ENCODE results near the gene TGFB1. TPM values are rescaled to one million over a fixed set of nuclear protein-coding genes. Genes with fewer than 3 reads are reported as not detected.

The TGFB1 gene
- total and polyA plus RNA-seq, 9 of the 15 experiments (the other 6 are each of a cell fraction or from before 2014, with no cell fraction given): 0.24 to 159 (median 17.2) TPM

DNA sequence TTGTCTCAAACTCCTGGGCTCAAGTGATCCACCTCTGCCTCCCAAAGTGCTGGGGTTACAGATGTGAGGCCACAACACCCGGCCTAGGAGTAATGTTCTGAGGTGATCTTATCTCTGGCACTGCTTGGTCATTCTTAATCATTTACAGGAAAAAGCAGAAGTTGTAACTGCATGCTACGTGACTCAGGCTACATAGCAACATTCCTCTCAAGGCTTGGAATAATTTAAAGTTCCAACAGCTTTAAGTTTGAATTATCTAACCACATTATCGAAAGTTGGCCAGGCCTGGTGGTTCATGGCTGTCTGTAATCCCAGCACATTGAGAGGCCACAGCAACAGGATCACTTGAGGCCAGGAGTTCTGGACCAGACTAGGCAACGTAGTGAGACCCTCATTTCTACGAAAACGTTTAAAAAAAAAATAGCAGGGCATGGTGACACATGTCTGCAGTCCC lies 14.2 kb upstream of the TGFB1 start (continued):
- TF ChIP-seq, protein P1, sequence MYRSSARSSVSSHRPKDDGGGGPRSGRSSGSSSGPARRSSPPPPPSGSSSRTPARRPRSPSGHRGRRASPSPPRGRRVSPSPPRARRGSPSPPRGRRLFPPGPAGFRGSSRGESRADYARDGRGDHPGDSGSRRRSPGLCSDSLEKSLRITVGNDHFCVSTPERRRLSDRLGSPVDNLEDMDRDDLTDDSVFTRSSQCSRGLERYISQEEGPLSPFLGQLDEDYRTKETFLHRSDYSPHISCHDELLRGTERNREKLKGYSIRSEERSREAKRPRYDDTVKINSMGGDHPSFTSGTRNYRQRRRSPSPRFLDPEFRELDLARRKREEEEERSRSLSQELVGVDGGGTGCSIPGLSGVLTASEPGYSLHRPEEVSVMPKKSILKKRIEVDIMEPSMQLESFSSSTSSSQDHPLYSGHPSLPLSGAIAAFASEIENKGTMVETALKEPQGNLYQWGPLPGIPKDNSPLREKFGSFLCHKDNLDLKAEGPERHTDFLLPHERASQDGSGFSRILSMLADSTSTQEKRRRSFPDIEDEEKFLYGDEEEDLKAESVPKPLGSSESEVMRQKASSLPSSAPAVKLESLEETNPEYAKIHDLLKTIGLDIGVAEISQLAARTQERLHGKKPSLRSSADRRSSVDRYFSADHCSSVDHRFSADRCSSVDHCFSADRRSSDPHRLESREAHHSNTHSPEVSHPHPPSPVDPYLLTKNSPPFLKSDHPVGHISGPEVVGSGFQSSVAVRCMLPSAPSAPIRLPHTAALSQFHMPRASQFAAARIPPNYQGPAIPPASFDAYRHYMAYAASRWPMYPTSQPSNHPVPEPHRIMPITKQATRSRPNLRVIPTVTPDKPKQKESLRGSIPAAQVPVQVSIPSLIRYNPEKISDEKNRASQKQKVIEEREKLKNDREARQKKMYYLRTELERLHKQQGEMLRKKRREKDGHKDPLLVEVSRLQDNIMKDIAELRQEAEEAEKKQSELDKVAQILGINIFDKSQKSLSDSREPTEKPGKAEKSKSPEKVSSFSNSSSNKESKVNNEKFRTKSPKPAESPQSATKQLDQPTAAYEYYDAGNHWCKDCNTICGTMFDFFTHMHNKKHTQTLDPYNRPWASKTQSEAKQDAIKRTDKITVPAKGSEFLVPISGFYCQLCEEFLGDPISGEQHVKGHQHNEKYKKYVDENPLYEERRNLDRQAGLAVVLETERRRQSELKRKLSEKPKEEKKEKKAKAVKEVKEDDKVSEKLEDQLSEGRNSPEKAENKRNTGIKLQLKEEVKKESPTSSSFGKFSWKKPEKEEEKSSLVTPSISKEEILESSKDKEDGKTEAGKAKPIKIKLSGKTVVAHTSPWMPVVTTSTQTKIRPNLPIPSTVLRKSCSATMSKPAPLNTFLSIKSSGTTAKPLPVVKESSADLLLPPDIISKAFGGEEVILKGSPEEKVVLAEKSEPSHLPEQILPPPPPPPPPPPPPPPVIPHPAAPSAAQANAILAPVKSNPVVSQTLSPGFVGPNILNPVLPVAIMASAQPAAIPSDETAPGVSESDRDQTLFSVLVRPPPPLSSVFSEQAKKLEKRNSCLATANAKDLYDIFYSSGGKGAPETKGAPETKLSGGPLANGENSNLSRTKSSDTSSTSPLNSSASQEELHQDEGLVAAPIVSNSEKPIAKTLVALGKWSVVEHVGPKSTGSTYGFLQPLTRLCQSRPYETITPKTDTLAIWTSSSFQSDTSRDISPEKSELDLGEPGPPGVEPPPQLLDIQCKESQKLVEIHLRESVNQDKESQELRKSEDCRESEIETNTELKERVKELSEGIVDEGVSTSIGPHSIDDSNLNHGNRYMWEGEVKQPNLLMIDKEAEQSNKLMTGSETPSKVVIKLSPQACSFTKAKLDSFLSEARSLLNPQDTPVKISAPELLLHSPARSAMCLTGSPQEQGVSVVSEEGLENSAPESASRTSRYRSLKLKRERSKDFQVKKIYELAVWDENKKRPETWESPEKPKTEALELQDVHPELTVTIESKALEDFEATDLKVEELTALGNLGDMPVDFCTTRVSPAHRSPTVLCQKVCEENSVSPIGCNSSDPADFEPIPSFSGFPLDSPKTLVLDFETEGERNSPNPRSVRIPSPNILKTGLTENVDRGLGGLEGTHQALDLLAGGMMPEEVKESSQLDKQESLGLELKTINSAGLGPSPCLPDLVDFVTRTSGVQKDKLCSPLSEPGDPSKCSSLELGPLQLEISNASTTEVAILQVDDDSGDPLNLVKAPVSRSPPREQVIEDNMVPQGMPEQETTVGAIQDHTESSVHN (IDR thresholded peaks at IDR 0.05; ENCODE audit: borderline replicate concordance in 1 of 2, low read depth in 1 of 2): peak in 1 of 2 experiments; percentile 58; a peak in 1 of 4 replicates
- TF ChIP-seq ZNF24 (IDR thresholded peaks at IDR 0.05): no peak
- TF ChIP-seq ZNF12 (CRISPR knock-in tag; IDR thresholded peaks at IDR 0.05): no peak
- TF ChIP-seq FOXM1 (IDR thresholded peaks at IDR 0.05; ENCODE audit: low read depth): peak; percentile 39; the same call in 1 of the 2 replicates
- TF ChIP-seq FOXM1 (CRISPR knock-in tag; IDR thresholded peaks at IDR 0.05; ENCODE audit: low read depth): no peak
- peak; percentile 46; the same call in 1 of the 2 replicates for TF ChIP-seq ADNP (tag; IDR thresholded peaks at IDR 0.05)
- no peak for TF ChIP-seq PRMT5 (CRISPR knock-in tag; IDR thresholded peaks at IDR 0.05)
- no peak for TF ChIP-seq USF1 (CRISPR knock-in tag; IDR thresholded peaks at IDR 0.05)
- no peak for TF ChIP-seq ZNF764 (CRISPR knock-in tag; IDR thresholded peaks at IDR 0.05; ENCODE audit: low read depth)
- TF ChIP-seq FOXK2 (conservative IDR thresholded peaks at IDR 0.05 in 1 of 2, IDR thresholded peaks at IDR 0.05 in 1 of 2; ENCODE audit: low read depth in 2 of 2): peak in 1 of 2 experiments; percentile 49; a peak in 2 of 4 replicates
- no peak; the same call in 1 of the 2 replicates for TF ChIP-seq VEZF1 (CRISPR knock-in tag; IDR thresholded peaks at IDR 0.05)
- no peak for TF ChIP-seq MBD1 (CRISPR knock-in tag; IDR thresholded peaks at IDR 0.05)
- TF ChIP-seq XRCC3 (IDR thresholded peaks at IDR 0.05): no peak
- TF ChIP-seq GABPB1 (CRISPR knock-in tag; IDR thresholded peaks at IDR 0.05): 0 out of 2 replicates have a peak, but pooled peaks have one; percentile 3
- TF ChIP-seq SMARCA4 (IDR thresholded peaks at IDR 0.05): peak; percentile 93
- TF ChIP-seq ZNF217 (CRISPR knock-in tag; IDR thresholded peaks at IDR 0.05): no peak
- no peak; the same call in 1 of the 2 replicates for TF ChIP-seq MYNN (IDR thresholded peaks at IDR 0.05)
- TF ChIP-seq MYNN (CRISPR knock-in tag; IDR thresholded peaks at IDR 0.05): no peak
